HG03378 (cell line): ENCODE measurements around the gene RDH16.
"Not testable (repeated sequence)": the region's sequence is repeated elsewhere in the genome, so short reads cannot be mapped to it uniquely, and the experiment has no call there.

Experiments used
- ATAC-seq: cut with Tn5 transposase; IDR thresholded peaks from one replicate; pipeline ENCODE4 v1.9.1; 2021; ENCODE audit warnings: mild to moderate bottlenecking, moderate library complexity; ENCODE audit not compliant: unreplicated experiment

The RDH16 gene

GRCh38 chr12:56989861-56990610 lies 32.6 kb upstream of the RDH16 start:
- no peak for ATAC-seq

GRCh38 chr12:56988207-56988739 lies 30.9 kb upstream of the RDH16 start:
- ATAC-seq: no peak

GRCh38 chr12:56987551-56988053 lies 30.2 kb upstream of the RDH16 start:
- ATAC-seq: no peak

GRCh38 chr12:56987011-56987410 lies 29.6 kb upstream of the RDH16 start:
- ATAC-seq: no peak

- ATAC-seq: not testable (repeated sequence)
These were observed 28.3 kb upstream of the RDH16 start for GRCh38 chr12:56985714-56986113.

GRCh38 chr12:56983386-56983785 lies 26.0 kb upstream of the RDH16 start:
- no peak for ATAC-seq

- not testable (repeated sequence) for ATAC-seq
These were observed 25.3 kb upstream of the RDH16 start for GRCh38 chr12:56982578-56983236.

- ATAC-seq: no peak
These were observed 23.6 kb upstream of the RDH16 start for GRCh38 chr12:56980941-56981530.

- no peak for ATAC-seq
These were observed 22.9 kb upstream of the RDH16 start for GRCh38 chr12:56980268-56980667.

GRCh38 chr12:56979628-56980027 lies 22.2 kb upstream of the RDH16 start:
- no peak for ATAC-seq

GRCh38 chr12:56978397-56979138 lies 21.2 kb upstream of the RDH16 start:
- ATAC-seq: no peak

- ATAC-seq: not testable (repeated sequence)
These were observed 20.0 kb upstream of the RDH16 start for GRCh38 chr12:56977361-56977760.

- ATAC-seq: not testable (repeated sequence)
These were observed 16.8 kb upstream of the RDH16 start for GRCh38 chr12:56974224-56974623.

- not testable (repeated sequence) for ATAC-seq
These were observed 11.5 kb upstream of the RDH16 start for GRCh38 chr12:56968910-56969309.

- not testable (repeated sequence) for ATAC-seq
These were observed 8.7 kb upstream of the RDH16 start for GRCh38 chr12:56965997-56966642.

- ATAC-seq: not testable (repeated sequence)
These were observed 7.7 kb upstream of the RDH16 start for GRCh38 chr12:56965124-56965523.

- not testable (repeated sequence) for ATAC-seq
These were observed 6.1 kb upstream of the RDH16 start for GRCh38 chr12:56963557-56963956.

GRCh38 chr12:56962247-56962646 lies 4.8 kb upstream of the RDH16 start:
- not testable (repeated sequence) for ATAC-seq

GRCh38 chr12:56958422-56958821 lies 1.0 kb upstream of the RDH16 start:
- no peak for ATAC-seq

- no peak for ATAC-seq
These were observed 1.7 kb downstream of the RDH16 start for GRCh38 chr12:56955631-56956256.
